GM18867 (cell line): ENCODE measurements around the gene UNC13A.
A peak's percentile ranks its signal among the peaks of the same experiment; 100 is the strongest.

Source experiments
- ATAC-seq: cut with Tn5 transposase; IDR thresholded peaks from one replicate; pipeline ENCODE4 v1.9.1; 2021; ENCODE audit warnings: mild to moderate bottlenecking, moderate library complexity; ENCODE audit not compliant: unreplicated experiment

Gene UNC13A

GRCh38 chr19:17711851-17712250, 23.7 kb upstream of the UNC13A start:
- ATAC-seq, result no peak

- no peak for ATAC-seq
These were observed 18.6 kb upstream of the UNC13A start for GRCh38 chr19:17706750-17707181.

- no peak for ATAC-seq
These were observed 15.8 kb upstream of the UNC13A start for GRCh38 chr19:17703824-17704463.

- no peak for ATAC-seq
These were observed 7.0 kb upstream of the UNC13A start for GRCh38 chr19:17695198-17695597.

- no peak for ATAC-seq
These were observed 4.4 kb upstream of the UNC13A start for GRCh38 chr19:17692566-17692965.

GRCh38 chr19:17688853-17689595, 870 bp upstream of the UNC13A start:
- no peak for ATAC-seq

- ATAC-seq, result no peak
These were observed 855 bp downstream of the UNC13A start for GRCh38 chr19:17687141-17687856.

- no peak for ATAC-seq
These were observed 1.5 kb downstream of the UNC13A start for GRCh38 chr19:17686592-17687024.

GRCh38 chr19:17686023-17686521, 2.1 kb downstream of the UNC13A start:
- no peak for ATAC-seq

- no peak for ATAC-seq
These were observed 2.6 kb downstream of the UNC13A start for GRCh38 chr19:17685451-17686022.

GRCh38 chr19:17684256-17684655, 3.9 kb downstream of the UNC13A start:
- ATAC-seq, result no peak

GRCh38 chr19:17683078-17683477, 5.1 kb downstream of the UNC13A start:
- no peak for ATAC-seq

GRCh38 chr19:17682273-17682672, 5.9 kb downstream of the UNC13A start:
- no peak for ATAC-seq

- ATAC-seq, result no peak
These were observed 6.5 kb downstream of the UNC13A start for GRCh38 chr19:17681505-17682125.

- peak; percentile 45 for ATAC-seq
These were observed 7.9 kb downstream of the UNC13A start for GRCh38 chr19:17680230-17680722.

GRCh38 chr19:17679526-17680229, 8.5 kb downstream of the UNC13A start:
- ATAC-seq, result no peak

- no peak for ATAC-seq
These were observed 9.3 kb downstream of the UNC13A start for GRCh38 chr19:17678836-17679235.

- no peak for ATAC-seq
These were observed 11.2 kb downstream of the UNC13A start for GRCh38 chr19:17677002-17677401.

- ATAC-seq, result no peak
These were observed 11.9 kb downstream of the UNC13A start for GRCh38 chr19:17676295-17676694.
